Caco-2 (cell line): ENCODE measurements around the gene ATP2C2. TPM values are rescaled to one million over a fixed set of nuclear protein-coding genes. Genes with fewer than 3 reads are reported as not detected.

Experiments used
- BruUV-seq: library from RNA; stranded (reverse); fragments of 400-500 nt; replicated peaks from 2 replicates; lab custom pipeline; 2021; lab: Mats Ljungman, UMichigan
- CTCF ChIA-PET: fragments of 300-600 bp; sonication (Branson Sonifier 250); formaldehyde crosslinking; loops from one replicate; lab custom pipeline; 2022; ENCODE audit warnings: antibody characterized with exemption; lab: Charles Lee
- POLR2A ChIA-PET: fragments of 300-600 bp; sonication (Branson Sonifier 250); formaldehyde crosslinking; loops from one replicate; lab custom pipeline; 2022; ENCODE audit warnings: antibody characterized with exemption; lab: Charles Lee
- DNase-seq, 2 experiments: peaks; one replicate each; pipeline versions ENCODE4 v3.0.0 to v3.0.0-alpha.2; 2020 to 2022
- H3K27me3 ChIP-seq: replicated peaks from 2 replicates; pipeline ENCODE4 v1.6.0; 2011; ENCODE audit warnings: low read length; ENCODE audit not compliant: control insufficient read depth, insufficient read depth
- H3K36me3 ChIP-seq: 2 replicates; pipeline ENCODE4 v1.5.1; 2011; ENCODE audit warnings: low read length; ENCODE audit not compliant: control insufficient read depth, insufficient read depth
- H3K4me1 ChIP-seq: fragments of 250-450 bp; sonication (Bioruptor Pico); 2 replicates; pipeline ENCODE4 v1.5.1; 2020; ENCODE audit warnings: mild to moderate bottlenecking
- H3K4me3 ChIP-seq: 2 replicates; pipeline ENCODE4 v1.5.1; 2011; ENCODE audit warnings: low read depth, mild to moderate bottlenecking, control low read depth, low read length
- H3K9me3 ChIP-seq: fragments of 250-450 bp; sonication (Bioruptor Pico); 2 replicates; pipeline ENCODE4 v1.5.1; 2020; ENCODE audit warnings: mild to moderate bottlenecking, moderate library complexity
- H3K27ac Mint-ChIP-seq: one replicate; pipeline ENCODE4 v1.8.0; 2022; ENCODE audit warnings: mixed read lengths; ENCODE audit not compliant: unreplicated experiment
- H3K27me3 Mint-ChIP-seq: one replicate; pipeline ENCODE4 v1.8.0; 2022; ENCODE audit warnings: mixed read lengths; ENCODE audit not compliant: insufficient read depth, unreplicated experiment
- H3K36me3 Mint-ChIP-seq: one replicate; pipeline ENCODE4 v1.8.0; 2022; ENCODE audit warnings: mild to moderate bottlenecking, mixed read lengths; ENCODE audit not compliant: insufficient read depth, unreplicated experiment
- H3K4me1 Mint-ChIP-seq: one replicate; pipeline ENCODE4 v1.8.0; 2022; ENCODE audit warnings: low read depth, mixed read lengths; ENCODE audit not compliant: unreplicated experiment
- H3K4me3 Mint-ChIP-seq: one replicate; pipeline ENCODE4 v1.8.0; 2022; ENCODE audit warnings: mild to moderate bottlenecking, moderate library complexity, mixed read lengths; ENCODE audit not compliant: unreplicated experiment
- H3K9me3 Mint-ChIP-seq: one replicate; pipeline ENCODE4 v1.8.0; 2022; ENCODE audit warnings: mixed read lengths; ENCODE audit not compliant: unreplicated experiment
- CTCF ChIP-seq, 2 experiments: fragments of 200-600 bp in 1 of 2; IDR thresholded peaks; 1 replicate in 1 of 2; 2 replicates in 1 of 2; pipeline versions ENCODE4 v1.5.1 to v1.8.0; 2011 to 2022; ENCODE audit warnings: antibody characterized with exemption in 1 of 2, control low read depth in 1 of 2, inconsistent platforms in 1 of 2, low read depth in 1 of 2, low read length in 1 of 2, mild to moderate bottlenecking in 1 of 2, moderate library complexity in 1 of 2; ENCODE audit not compliant: insufficient read depth in 1 of 2, severe bottlenecking in 1 of 2, unreplicated experiment in 1 of 2
- intact Hi-C: fragments of 100-400 bp; cut with micrococcal nuclease; formaldehyde crosslinking; loops from one replicate; pipeline ENCODE4 v1.10.0; 2022; ENCODE audit not compliant: unreplicated experiment
- total RNA-seq: library from RNA; stranded (reverse); gene quantifications from 2 replicates; pipeline ENCODE4 v1.2.3, GENCODE V29; 2022

ATP2C2 gene
- total RNA-seq, 1 experiment from 2014 or later = 47.0 TPM

- ChIA-PET POLR2A (interaction anchor here (0.6 to 0.7 kb wide), 2 partner anchors 47 to 123 kb away, joined by 3 read pairs; no protein-coding TSS in a partner anchor), CTCF (interaction anchor here (0.7 kb wide), 1 partner anchor 14 kb away, joined by 3 read pairs; no protein-coding TSS in a partner anchor)
- Mint-ChIP-seq H3K4me1 (peaks cover 8% of the 10 kb centered on the region), H3K27ac (no peak overlapping the region), H3K9me3 (no peaks in the 10 kb centered on the region), H3K27me3 (no peaks in the 10 kb centered on the region), H3K4me3 (no peak overlapping the region), H3K36me3 (peaks cover 5% of the 10 kb centered on the region)
- H3K4me3 ChIP-seq = no peak overlapping the region
- BruUV-seq = no TSS peak
- no peak for DNase-seq
- no peaks in the 10 kb centered on the region for H3K27me3 ChIP-seq
- H3K36me3 ChIP-seq = no peaks in the 10 kb centered on the region
- intact Hi-C loops = loop anchor here (10.0 kb wide), 1 partner anchor 62 kb away; no protein-coding TSS in a partner anchor
- no peak for TF ChIP-seq CTCF (IDR thresholded peaks at IDR 0.05; ENCODE audit: insufficient read depth in 1 of 2, low read depth in 1 of 2, low read length in 1 of 2, severe bottlenecking in 1 of 2, unreplicated experiment in 1 of 2)
- peaks cover 3% of the 10 kb centered on the region; the same call in 1 of the 2 replicates for H3K4me1 ChIP-seq
- H3K9me3 ChIP-seq = no peaks in the 10 kb centered on the region
Observed at GRCh38 chr16:84446596-84447392, 78.5 kb downstream of the ATP2C2 start.

GRCh38 chr16:84448444-84448843 lies 80.1 kb downstream of the ATP2C2 start:
- no TSS peak for BruUV-seq
- intact Hi-C loops = loop anchor here (10.0 kb wide), 1 partner anchor 64 kb away; no protein-coding TSS in a partner anchor
- peaks cover 5% of the 10 kb centered on the region for H3K36me3 Mint-ChIP-seq

More at GRCh38 chr16:84448444-84448843, 80.1 kb downstream of the ATP2C2 start:
- Histone ChIP-seq H3K4me1 (peaks cover 2% of the 10 kb centered on the region; the same call in 1 of the 2 replicates), H3K36me3 (no peaks in the 10 kb centered on the region), H3K9me3 (no peaks in the 10 kb centered on the region), H3K27me3 (no peaks in the 10 kb centered on the region), H3K4me3 (no peak overlapping the region)
- Mint-ChIP-seq H3K27ac (no peak overlapping the region), H3K9me3 (no peaks in the 10 kb centered on the region), H3K4me1 (peaks cover 4% of the 10 kb centered on the region), H3K4me3 (no peak overlapping the region), H3K27me3 (no peaks in the 10 kb centered on the region)
- DNase-seq = no peak
- no peak for TF ChIP-seq CTCF (IDR thresholded peaks at IDR 0.05; ENCODE audit: insufficient read depth in 1 of 2, low read depth in 1 of 2, low read length in 1 of 2, severe bottlenecking in 1 of 2, unreplicated experiment in 1 of 2)
- ChIA-PET POLR2A (no interaction called here), CTCF (no interaction called here)
